Esophagus squamous epithelium (tissue), 5 donors: Measurements from ENCODE around the gene TTC21B. TPM values are rescaled to one million over a fixed set of nuclear protein-coding genes. Genes with fewer than 3 reads are reported as not detected.
A peak's percentile ranks its signal among the peaks of the same experiment; 100 is the strongest.

ENCODE experiments used
- DNase-seq: peaks from one replicate; lab custom pipeline; 2025; lab: John Stamatoyannopoulos, UW
- H3K27ac ChIP-seq, 4 donors: fragments of 200-600 bp; sonication (generic); one replicate each; pipeline ENCODE4 v1.5.1; 2016 to 2019; ENCODE audit warnings: mild to moderate bottlenecking in 1 of 4
- H3K27me3 ChIP-seq, 4 donors: fragments of 200-600 bp; sonication (generic); 1 replicate in 3 of 4; 2 replicates in 1 of 4; pipeline versions ENCODE4 v1.5.1 to v1.6.0; 2017 to 2021; ENCODE audit warnings: antibody characterized with exemption in 1 of 4
- H3K36me3 ChIP-seq, 3 donors: fragments of 200-600 bp; sonication (generic); one replicate each; pipeline ENCODE4 v1.5.1; 2016 to 2019
- H3K4me1 ChIP-seq, 3 donors: fragments of 200-600 bp; sonication (generic); one replicate each; pipeline ENCODE4 v1.5.1; 2017 to 2019
- H3K4me3 ChIP-seq, 4 donors: fragments of 200-600 bp; sonication (generic); 1 replicate in 3 of 4; 2 replicates in 1 of 4; pipeline ENCODE4 v1.5.1; 2016 to 2019; ENCODE audit warnings: mild to moderate bottlenecking in 2 of 4, moderate library complexity in 1 of 4
- H3K9me3 ChIP-seq, 3 donors: fragments of 200-600 bp; sonication (generic); one replicate each; pipeline ENCODE4 v1.5.1; 2016 to 2019
- POLR2A ChIP-seq, 4 donors: fragments of 450-650 bp; IDR thresholded peaks; one replicate each; pipeline ENCODE4 v1.6.1; 2017; ENCODE audit warnings: antibody characterized with exemption in 4 of 4, mild to moderate bottlenecking in 4 of 4, moderate library complexity in 3 of 4
- WGBS, 2 donors: methylation state at CpG; one replicate each; pipeline ENCODE4 v1.1.5; 2018; 5-methylcytosine and 5-hydroxymethylcytosine counted together
- intact Hi-C: fragments of 100-400 bp; cut with DNase I; formaldehyde crosslinking; loops from one replicate; pipeline ENCODE4 v1.15.0; 2022
- total RNA-seq, 4 donors: library from RNA; depleted of rRNA; stranded (reverse); fragments of >200 nt; gene quantifications; one replicate each; pipeline ENCODE4 v1.1.0, GENCODE V29; 2016
- TF ChIP-seq, protein P1 (sequence below), 6 experiments: fragments of 450-650 bp in 4 of 6; fragments of 200-600 bp in 2 of 6; sonication (generic) in 2 of 6; IDR thresholded peaks; one replicate each; pipeline ENCODE4 v1.5.1; 2016 to 2019; ENCODE audit warnings: antibody characterized with exemption in 6 of 6, mild to moderate bottlenecking in 4 of 6, moderate library complexity in 4 of 6
- donor health status: DM: yes; HTN: yes; CAD: no.

Gene TTC21B
- total RNA-seq, 4 donors from 2014 or later: 4.3 to 22.3 (median 10.8) TPM

DNA sequence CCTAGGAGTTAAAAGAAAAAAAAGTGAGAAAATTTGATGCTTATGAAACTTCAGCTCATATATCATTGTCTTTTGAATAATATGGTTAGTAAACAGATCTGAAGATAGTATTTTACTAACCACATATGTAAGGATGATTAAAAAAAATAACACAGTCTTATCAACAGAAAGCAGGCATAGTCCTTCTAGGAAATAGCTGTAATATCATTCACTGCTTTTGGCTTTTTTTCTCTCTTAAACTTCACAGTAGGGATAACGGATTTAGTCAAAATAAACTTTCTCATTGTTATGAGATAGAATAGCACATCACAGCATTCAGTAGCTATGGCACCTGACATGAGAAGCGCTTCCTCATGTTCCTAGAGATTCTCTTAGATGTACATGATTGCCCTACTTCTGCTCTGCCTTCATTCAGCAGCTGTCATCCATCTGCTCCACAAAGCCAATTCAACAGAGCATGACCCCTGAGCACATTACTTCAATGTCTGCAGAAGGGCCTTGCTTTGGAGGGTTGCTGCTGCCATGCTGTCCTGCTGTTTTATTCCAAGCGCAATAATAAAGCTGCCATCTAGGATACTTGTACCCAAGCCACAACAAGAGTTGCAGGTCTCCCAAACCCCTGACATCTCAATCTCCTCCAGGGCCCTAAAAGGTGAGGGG, 67.0 kb downstream of the TTC21B start:
- H3K9me3 ChIP-seq: no peaks in the 10 kb centered on the region
- H3K27ac ChIP-seq: no peak overlapping the region
- H3K27me3 ChIP-seq: no peaks in the 10 kb centered on the region
- TF ChIP-seq, protein P1, sequence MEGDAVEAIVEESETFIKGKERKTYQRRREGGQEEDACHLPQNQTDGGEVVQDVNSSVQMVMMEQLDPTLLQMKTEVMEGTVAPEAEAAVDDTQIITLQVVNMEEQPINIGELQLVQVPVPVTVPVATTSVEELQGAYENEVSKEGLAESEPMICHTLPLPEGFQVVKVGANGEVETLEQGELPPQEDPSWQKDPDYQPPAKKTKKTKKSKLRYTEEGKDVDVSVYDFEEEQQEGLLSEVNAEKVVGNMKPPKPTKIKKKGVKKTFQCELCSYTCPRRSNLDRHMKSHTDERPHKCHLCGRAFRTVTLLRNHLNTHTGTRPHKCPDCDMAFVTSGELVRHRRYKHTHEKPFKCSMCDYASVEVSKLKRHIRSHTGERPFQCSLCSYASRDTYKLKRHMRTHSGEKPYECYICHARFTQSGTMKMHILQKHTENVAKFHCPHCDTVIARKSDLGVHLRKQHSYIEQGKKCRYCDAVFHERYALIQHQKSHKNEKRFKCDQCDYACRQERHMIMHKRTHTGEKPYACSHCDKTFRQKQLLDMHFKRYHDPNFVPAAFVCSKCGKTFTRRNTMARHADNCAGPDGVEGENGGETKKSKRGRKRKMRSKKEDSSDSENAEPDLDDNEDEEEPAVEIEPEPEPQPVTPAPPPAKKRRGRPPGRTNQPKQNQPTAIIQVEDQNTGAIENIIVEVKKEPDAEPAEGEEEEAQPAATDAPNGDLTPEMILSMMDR (IDR thresholded peaks at IDR 0.05): no peak
- TF ChIP-seq POLR2A (IDR thresholded peaks at IDR 0.05): no peak
- intact Hi-C loops: no loop called here
- no peak overlapping the region for H3K4me3 ChIP-seq
- WGBS, 2 donors: 91 to 94% methylated on average over 3 of the region's 3 CpGs
- H3K36me3 ChIP-seq: peaks cover 0 to 63% (median 0%) of the 10 kb centered on the region in 3 donors
- DNase-seq: no peak
- H3K4me1 ChIP-seq: peaks cover 0 to 19% (median 0%) of the 10 kb centered on the region in 3 donors

DNA sequence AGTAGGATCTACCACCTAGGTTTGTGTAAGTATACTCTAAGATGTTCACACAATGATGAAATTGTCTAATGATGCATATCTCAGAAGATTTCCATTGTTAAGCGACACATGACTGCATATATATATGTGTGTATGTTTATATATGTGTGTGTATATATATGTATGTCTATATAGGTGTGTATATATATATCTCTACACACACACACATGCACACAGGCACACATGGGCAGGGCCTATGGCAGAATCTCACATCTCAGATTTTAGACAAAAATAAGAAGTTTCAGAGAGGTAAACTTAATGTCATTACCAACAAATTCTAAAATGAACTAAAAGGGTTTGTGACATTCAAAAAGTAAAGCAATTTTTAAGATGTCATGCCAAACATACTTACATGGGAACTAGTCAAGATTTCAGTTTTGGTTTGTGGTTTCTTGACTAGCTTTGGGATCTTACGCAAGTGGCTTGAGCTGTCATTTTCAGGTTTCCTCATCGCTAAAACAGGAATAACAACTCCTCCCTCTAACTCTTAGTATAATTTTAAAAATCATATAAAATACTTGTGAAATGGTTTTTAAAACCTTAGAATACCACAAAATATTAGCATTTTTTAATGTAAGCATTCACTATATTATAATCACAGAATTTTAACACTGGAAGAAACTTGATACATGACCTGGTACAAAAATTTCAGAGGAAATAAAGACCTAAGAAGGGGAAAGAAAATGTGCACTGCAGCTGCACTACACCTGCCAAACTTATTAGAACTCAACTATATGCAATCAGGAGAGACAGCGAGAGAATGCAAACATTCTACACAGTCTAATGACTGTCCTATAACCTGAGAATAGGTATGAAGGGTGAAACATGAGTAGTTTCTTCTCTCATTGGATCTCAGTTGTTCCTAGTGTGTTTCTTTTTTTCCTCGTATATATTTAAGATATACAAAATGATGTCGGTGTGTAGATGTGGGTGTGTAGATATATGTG, 75.7 kb downstream of the TTC21B start:
- 66 to 70% methylated on average over 6 of the region's 6 CpGs for WGBS, 2 donors
- Histone ChIP-seq H3K27ac (peak overlapping the region in 1 of 4 donors; percentile 25), H3K36me3 (peaks cover 0 to 55% (median 0%) of the 10 kb centered on the region in 3 donors), H3K4me1 (peaks cover 0 to 6% (median 0%) of the 10 kb centered on the region in 3 donors), H3K9me3 (no peaks in the 10 kb centered on the region), H3K27me3 (no peaks in the 10 kb centered on the region), H3K4me3 (no peak overlapping the region)
- intact Hi-C loops: loop anchor here (10.0 kb wide), 1 partner anchor 473 kb away; no protein-coding TSS in a partner anchor
- TF ChIP-seq POLR2A (IDR thresholded peaks at IDR 0.05): no peak
- TF ChIP-seq, protein P1 (IDR thresholded peaks at IDR 0.05): no peak
- no peak for DNase-seq

DNA sequence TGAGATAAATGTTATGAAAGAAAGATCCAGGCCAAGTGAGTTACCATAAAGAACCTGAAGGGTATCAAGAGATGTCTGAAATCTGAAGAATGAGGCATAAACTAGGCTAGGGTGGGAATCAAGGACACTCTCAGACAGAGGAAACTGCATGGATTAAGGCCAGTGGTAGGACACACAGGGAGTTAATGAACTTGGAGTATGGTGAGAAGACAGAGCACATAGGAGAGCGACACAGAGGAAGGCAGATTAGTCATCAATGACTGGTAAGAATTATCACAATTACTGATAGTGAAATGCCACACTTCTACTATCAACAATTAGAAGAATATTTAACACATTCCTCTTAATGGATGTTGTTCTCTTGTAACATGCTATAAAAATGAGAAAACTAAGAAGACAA, 76.9 kb downstream of the TTC21B start:
- TF ChIP-seq, protein P1 (IDR thresholded peaks at IDR 0.05): no peak
- H3K4me1 ChIP-seq: peaks cover 0 to 6% (median 0%) of the 10 kb centered on the region in 3 donors
- no peaks in the 10 kb centered on the region for H3K27me3 ChIP-seq
- intact Hi-C loops: loop anchor here (10.0 kb wide), 1 partner anchor 472 kb away; no protein-coding TSS in a partner anchor
- H3K27ac ChIP-seq: no peak overlapping the region
- 21 to 47% methylated on average over 1 of the region's 1 CpG for WGBS, 2 donors
- H3K36me3 ChIP-seq: peaks cover 0 to 53% (median 0%) of the 10 kb centered on the region in 3 donors
- no peak overlapping the region for H3K4me3 ChIP-seq
- no peaks in the 10 kb centered on the region for H3K9me3 ChIP-seq
- DNase-seq: no peak

DNA sequence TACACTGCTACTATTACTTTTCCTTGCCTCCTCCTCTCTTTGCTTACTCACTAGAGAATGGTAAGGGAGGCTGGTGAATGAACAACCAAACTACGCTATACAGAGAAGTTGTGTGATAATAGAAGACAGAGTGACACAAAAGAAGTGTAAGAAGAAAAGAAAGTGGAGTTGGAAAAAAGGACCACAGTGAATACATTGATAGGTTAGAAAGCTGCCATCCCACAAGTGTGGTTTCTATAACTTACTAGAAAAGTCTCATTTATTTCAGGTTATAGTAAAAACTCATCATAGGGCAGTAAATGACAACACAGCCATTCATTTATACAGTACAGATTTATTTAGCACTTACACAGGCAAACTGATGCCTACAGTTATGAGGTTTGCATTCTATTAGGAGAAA, 77.3 kb downstream of the TTC21B start:
- intact Hi-C loops: loop anchor here (10.0 kb wide), 1 partner anchor 471 kb away; no protein-coding TSS in a partner anchor
- DNase-seq: no peak
- TF ChIP-seq POLR2A (IDR thresholded peaks at IDR 0.05): no peak
- TF ChIP-seq, protein P1 (IDR thresholded peaks at IDR 0.05): no peak
- H3K4me1 ChIP-seq: peaks cover 0 to 6% (median 0%) of the 10 kb centered on the region in 3 donors
- H3K27ac ChIP-seq: no peak overlapping the region
- WGBS, 2 donors: 88 to 100% methylated on average over 1 of the region's 1 CpG
- H3K27me3 ChIP-seq: no peaks in the 10 kb centered on the region
- H3K36me3 ChIP-seq: peaks cover 0 to 50% (median 0%) of the 10 kb centered on the region in 3 donors
- H3K9me3 ChIP-seq: no peaks in the 10 kb centered on the region
- H3K4me3 ChIP-seq: no peak overlapping the region
